ENCODE data around the gene WHAMM. TPM values are rescaled to one million over a fixed set of nuclear protein-coding genes. Genes with fewer than 3 reads are reported as not detected.

The WHAMM gene
- polyA plus RNA-seq, 1 donor = 12.8 TPM

DNA sequence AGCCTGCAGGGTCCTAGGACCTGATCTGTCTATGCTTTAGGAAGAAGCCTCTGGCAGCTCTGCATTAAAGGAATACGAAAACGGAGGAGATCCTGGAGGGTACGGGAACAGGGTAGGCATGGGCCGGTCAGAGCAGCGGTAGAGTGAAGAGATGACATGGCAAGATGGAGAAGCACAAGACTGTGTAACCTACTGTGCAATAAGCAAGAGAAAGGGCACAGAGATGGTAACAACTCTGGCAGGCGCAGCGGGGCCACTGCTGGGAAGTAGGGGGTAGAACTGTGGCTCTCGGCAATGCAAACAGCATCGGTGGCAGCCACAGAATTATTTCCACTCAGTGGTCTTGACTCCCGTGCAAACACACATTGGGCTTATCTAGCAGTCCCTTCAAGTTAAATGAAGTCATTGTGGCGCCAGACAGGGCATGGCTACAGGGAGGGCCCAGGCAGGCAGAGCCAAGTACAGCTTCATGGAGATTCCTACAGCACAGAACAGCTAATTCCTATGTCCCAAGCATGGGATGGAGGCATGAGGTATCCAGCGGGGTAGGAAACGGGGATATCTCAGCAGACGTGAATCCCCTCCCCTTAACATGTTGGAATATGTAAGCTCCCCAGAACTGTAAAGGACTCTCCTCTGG is 28.8 kb downstream of the WHAMM start:
- peaks cover 4% of the 10 kb centered on the region for H3K9me3 ChIP-seq (ENCODE audit: control insufficient read depth, low read depth, low read length)
- no peaks in the 10 kb centered on the region for H3K27me3 ChIP-seq (ENCODE audit: control insufficient read depth, insufficient read depth, low read length)
- no peaks in the 10 kb centered on the region for H3K4me1 ChIP-seq (ENCODE audit: control insufficient read depth, insufficient read depth, low read length)
- no peak overlapping the region for H3K4me3 ChIP-seq (ENCODE audit: low read length)
- WGBS (ENCODE audit: insufficient coverage, low lambda C conversion rate) = no CpG with 5 or more reads among the region's 14 CpGs
- peaks cover 38% of the 10 kb centered on the region for H3K36me3 ChIP-seq (ENCODE audit: control insufficient read depth, insufficient read depth, low read length)
- no peak for DNase-seq
- no peak overlapping the region for H3K27ac ChIP-seq (ENCODE audit: low read length)

DNA sequence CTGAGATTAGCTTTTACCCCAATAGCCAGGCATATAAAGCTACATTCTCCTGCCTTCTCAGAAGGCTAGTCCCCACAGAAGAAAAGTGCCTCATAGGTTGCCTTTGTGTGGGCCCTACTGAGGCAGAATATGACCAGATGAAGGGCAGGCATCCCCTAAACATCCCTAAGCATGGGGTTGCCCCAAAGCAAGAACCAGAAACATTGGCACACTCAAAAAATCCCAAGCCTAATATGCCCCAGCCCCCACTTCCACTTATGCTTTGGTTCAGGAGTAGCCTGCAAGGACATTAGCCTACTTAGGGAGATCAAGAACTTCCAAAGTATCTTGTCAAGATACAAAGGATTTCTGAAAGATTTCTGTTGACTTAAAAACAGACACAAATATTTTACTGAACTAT is 29.7 kb downstream of the WHAMM start:
- no peaks in the 10 kb centered on the region for H3K27me3 ChIP-seq (ENCODE audit: control insufficient read depth, insufficient read depth, low read length)
- H3K36me3 ChIP-seq (ENCODE audit: control insufficient read depth, insufficient read depth, low read length) = peaks cover 34% of the 10 kb centered on the region
- H3K27ac ChIP-seq (ENCODE audit: low read length) = no peak overlapping the region
- no peak overlapping the region for H3K4me3 ChIP-seq (ENCODE audit: low read length)
- H3K9me3 ChIP-seq (ENCODE audit: control insufficient read depth, low read depth, low read length) = peaks cover 4% of the 10 kb centered on the region
- no peaks in the 10 kb centered on the region for H3K4me1 ChIP-seq (ENCODE audit: control insufficient read depth, insufficient read depth, low read length)
- no peak for DNase-seq

DNA sequence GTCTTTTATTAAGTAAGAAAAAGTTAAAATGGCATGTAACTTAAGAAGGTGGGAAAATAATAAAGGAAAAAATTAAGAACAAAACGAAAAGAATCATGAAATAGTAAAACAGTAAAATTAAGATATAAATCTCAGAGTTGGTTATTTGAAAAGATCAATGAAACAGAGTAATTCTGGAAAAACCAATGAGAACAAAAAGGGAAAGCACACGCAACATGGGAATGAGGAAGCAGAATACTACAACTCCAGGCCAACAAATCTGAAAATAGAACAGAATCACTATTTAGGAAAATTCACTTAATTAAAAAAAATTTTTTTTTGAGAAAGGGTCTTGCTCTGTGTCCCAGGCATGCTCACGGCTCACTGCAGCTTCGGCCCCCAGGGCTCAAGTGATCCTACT is 30.7 kb downstream of the WHAMM start:
- WGBS (ENCODE audit: insufficient coverage, low lambda C conversion rate) = 92% methylated on average over 1 of the region's 4 CpGs
- H3K4me3 ChIP-seq (ENCODE audit: low read length) = no peak overlapping the region
- peaks cover 26% of the 10 kb centered on the region for H3K36me3 ChIP-seq (ENCODE audit: control insufficient read depth, insufficient read depth, low read length)
- H3K27me3 ChIP-seq (ENCODE audit: control insufficient read depth, insufficient read depth, low read length) = no peaks in the 10 kb centered on the region
- H3K27ac ChIP-seq (ENCODE audit: low read length) = no peak overlapping the region
- DNase-seq = no peak
- no peaks in the 10 kb centered on the region for H3K4me1 ChIP-seq (ENCODE audit: control insufficient read depth, insufficient read depth, low read length)
- H3K9me3 ChIP-seq (ENCODE audit: control insufficient read depth, low read depth, low read length) = peaks cover 4% of the 10 kb centered on the region

DNA sequence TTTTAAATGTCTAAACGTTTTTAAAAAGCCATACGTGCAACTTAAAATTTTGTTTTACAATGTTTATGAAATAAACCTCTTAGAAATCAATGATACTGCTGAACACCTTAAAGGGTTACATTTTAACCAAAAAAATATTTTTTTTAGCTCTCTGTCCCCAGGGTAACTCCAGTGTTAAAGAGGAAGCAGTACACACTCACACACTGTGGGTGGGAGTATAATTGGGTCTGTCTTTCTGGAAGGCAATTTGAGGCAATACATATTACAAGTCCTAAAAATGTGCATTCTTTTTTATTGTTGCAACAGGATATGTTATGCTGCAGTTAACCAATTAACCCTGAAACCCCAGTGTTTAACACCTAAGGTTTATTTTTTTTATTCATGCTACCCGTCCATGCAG is 34.1 kb downstream of the WHAMM start:
- Histone ChIP-seq H3K27ac (ENCODE audit: low read length) (no peak overlapping the region), H3K9me3 (ENCODE audit: control insufficient read depth, low read depth, low read length) (peaks cover 4% of the 10 kb centered on the region), H3K36me3 (ENCODE audit: control insufficient read depth, insufficient read depth, low read length) (no peaks in the 10 kb centered on the region), H3K4me1 (ENCODE audit: control insufficient read depth, insufficient read depth, low read length) (no peaks in the 10 kb centered on the region), H3K4me3 (ENCODE audit: low read length) (no peak overlapping the region), H3K27me3 (ENCODE audit: control insufficient read depth, insufficient read depth, low read length) (no peaks in the 10 kb centered on the region)
- no peak for DNase-seq
- 100% methylated on average over 2 of the region's 3 CpGs for WGBS (ENCODE audit: insufficient coverage, low lambda C conversion rate)

DNA sequence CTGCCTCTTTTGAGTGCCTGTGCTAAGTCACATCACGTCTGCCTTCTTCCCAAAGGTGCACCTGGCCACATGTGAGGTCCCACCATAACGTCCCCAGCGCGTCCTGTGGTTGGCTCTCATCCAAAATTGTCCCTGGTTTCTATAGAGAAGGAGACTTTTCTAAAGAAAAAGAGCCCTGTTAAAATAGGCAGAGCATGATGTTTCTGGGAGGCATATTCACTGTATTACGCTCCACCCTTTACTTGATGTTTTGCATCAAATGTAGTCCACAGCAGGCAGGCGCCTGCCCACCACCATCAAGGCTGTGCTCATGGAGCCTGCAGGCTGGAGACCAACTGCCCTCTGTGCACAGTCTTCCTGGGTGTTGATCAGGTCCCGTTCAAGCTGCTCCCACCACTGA is 36.3 kb downstream of the WHAMM start:
- no peak overlapping the region for H3K4me3 ChIP-seq (ENCODE audit: low read length)
- no peaks in the 10 kb centered on the region for H3K9me3 ChIP-seq (ENCODE audit: control insufficient read depth, low read depth, low read length)
- no peaks in the 10 kb centered on the region for H3K36me3 ChIP-seq (ENCODE audit: control insufficient read depth, insufficient read depth, low read length)
- H3K27me3 ChIP-seq (ENCODE audit: control insufficient read depth, insufficient read depth, low read length) = no peaks in the 10 kb centered on the region
- peaks cover 5% of the 10 kb centered on the region for H3K4me1 ChIP-seq (ENCODE audit: control insufficient read depth, insufficient read depth, low read length)
- no CpG with 5 or more reads among the region's 7 CpGs for WGBS (ENCODE audit: insufficient coverage, low lambda C conversion rate)
- DNase-seq = no peak
- no peak overlapping the region for H3K27ac ChIP-seq (ENCODE audit: low read length)

DNA sequence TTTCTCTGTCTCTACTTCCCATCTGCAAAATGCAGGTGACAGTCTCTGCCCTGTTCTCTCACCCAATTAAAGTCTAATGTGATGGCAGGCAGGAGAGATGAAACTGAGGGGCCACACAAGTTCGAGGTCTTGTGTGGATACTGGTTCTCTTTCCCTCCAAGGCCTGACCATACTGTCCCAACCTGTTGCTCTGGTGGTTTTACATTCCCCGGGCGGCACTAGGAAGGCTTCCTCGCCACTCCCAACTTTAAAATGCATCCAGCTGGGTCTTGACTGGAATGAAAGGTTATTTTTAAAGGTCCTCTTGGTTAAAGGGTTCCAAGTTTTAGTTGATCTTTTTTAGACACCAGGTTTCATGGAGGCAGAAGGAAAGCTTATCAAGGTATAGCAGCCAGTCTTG is 37.2 kb downstream of the WHAMM start:
- Histone ChIP-seq H3K27me3 (ENCODE audit: control insufficient read depth, insufficient read depth, low read length) (no peaks in the 10 kb centered on the region), H3K4me1 (ENCODE audit: control insufficient read depth, insufficient read depth, low read length) (peaks cover 5% of the 10 kb centered on the region), H3K4me3 (ENCODE audit: low read length) (no peak overlapping the region), H3K36me3 (ENCODE audit: control insufficient read depth, insufficient read depth, low read length) (no peaks in the 10 kb centered on the region), H3K27ac (ENCODE audit: low read length) (no peak overlapping the region), H3K9me3 (ENCODE audit: control insufficient read depth, low read depth, low read length) (no peaks in the 10 kb centered on the region)
- no CpG with 5 or more reads among the region's 4 CpGs for WGBS (ENCODE audit: insufficient coverage, low lambda C conversion rate)
- no peak for DNase-seq

DNA sequence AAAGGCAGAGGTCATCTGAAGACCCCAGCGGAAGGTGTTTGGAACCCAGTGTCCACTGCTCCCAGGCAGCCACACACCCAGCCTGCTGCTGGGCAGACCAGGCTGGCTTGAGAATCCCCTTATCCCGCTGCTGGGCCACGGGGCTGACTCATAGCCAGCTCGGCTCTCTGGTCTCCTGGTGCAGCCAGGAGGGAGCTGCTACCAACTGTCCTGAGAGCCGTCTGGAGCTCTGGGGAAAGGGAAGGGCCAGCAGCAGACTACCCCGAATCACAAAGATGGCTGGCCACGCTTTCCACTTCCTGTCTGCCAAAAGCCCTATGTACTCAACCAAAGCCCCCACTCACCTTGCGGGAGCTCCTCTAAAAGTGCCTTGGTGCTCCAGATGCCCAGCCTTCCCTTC is 38.3 kb downstream of the WHAMM start:
- Histone ChIP-seq H3K4me1 (ENCODE audit: control insufficient read depth, insufficient read depth, low read length) (peaks cover 5% of the 10 kb centered on the region), H3K27ac (ENCODE audit: low read length) (no peak overlapping the region), H3K36me3 (ENCODE audit: control insufficient read depth, insufficient read depth, low read length) (no peaks in the 10 kb centered on the region), H3K9me3 (ENCODE audit: control insufficient read depth, low read depth, low read length) (no peaks in the 10 kb centered on the region), H3K27me3 (ENCODE audit: control insufficient read depth, insufficient read depth, low read length) (no peaks in the 10 kb centered on the region), H3K4me3 (ENCODE audit: low read length) (no peak overlapping the region)
- no peak for DNase-seq
- no CpG with 5 or more reads among the region's 8 CpGs for WGBS (ENCODE audit: insufficient coverage, low lambda C conversion rate)

DNA sequence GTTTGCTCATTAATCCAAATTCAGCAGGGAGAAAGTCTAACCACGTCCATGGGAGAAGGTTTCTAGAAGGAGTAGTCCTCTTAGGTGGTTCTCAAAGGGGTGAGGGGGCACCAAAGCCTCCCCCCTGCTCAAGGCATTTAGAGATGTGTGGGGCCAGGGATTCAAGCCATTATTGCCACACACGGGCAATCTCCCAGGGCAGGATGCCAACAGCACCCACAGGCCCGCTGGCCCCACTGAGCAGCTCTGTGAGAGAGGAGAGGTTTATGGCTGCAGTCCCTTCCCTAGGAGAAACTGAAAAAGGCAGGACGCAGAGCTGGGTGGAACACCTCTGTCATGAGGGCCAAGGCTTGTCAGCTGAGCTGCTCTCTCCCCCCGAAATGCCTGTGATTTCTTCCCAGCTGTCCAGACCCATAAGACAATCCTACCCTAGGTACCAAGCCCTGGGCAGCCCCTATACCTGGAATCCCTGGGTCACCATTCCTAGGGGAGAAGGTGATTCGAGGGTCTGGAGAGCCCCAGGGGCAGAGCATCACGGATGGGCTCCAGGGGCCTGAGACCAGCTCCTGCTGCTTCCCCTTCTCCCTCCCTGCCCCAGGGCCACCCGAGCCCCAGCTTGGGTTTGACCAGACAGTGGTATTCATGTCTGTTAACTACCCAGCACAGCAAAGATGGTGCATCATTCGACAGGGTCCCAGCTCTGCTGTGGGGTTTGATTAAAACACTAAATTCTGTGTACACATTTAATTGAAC is 39.0 kb downstream of the WHAMM start:
- Histone ChIP-seq H3K9me3 (ENCODE audit: control insufficient read depth, low read depth, low read length) (no peaks in the 10 kb centered on the region), H3K36me3 (ENCODE audit: control insufficient read depth, insufficient read depth, low read length) (no peaks in the 10 kb centered on the region), H3K27me3 (ENCODE audit: control insufficient read depth, insufficient read depth, low read length) (no peaks in the 10 kb centered on the region), H3K4me3 (ENCODE audit: low read length) (no peak overlapping the region), H3K27ac (ENCODE audit: low read length) (no peak overlapping the region), H3K4me1 (ENCODE audit: control insufficient read depth, insufficient read depth, low read length) (peaks cover 5% of the 10 kb centered on the region)
- WGBS (ENCODE audit: insufficient coverage, low lambda C conversion rate) = no CpG with 5 or more reads among the region's 9 CpGs
- DNase-seq = no peak

DNA sequence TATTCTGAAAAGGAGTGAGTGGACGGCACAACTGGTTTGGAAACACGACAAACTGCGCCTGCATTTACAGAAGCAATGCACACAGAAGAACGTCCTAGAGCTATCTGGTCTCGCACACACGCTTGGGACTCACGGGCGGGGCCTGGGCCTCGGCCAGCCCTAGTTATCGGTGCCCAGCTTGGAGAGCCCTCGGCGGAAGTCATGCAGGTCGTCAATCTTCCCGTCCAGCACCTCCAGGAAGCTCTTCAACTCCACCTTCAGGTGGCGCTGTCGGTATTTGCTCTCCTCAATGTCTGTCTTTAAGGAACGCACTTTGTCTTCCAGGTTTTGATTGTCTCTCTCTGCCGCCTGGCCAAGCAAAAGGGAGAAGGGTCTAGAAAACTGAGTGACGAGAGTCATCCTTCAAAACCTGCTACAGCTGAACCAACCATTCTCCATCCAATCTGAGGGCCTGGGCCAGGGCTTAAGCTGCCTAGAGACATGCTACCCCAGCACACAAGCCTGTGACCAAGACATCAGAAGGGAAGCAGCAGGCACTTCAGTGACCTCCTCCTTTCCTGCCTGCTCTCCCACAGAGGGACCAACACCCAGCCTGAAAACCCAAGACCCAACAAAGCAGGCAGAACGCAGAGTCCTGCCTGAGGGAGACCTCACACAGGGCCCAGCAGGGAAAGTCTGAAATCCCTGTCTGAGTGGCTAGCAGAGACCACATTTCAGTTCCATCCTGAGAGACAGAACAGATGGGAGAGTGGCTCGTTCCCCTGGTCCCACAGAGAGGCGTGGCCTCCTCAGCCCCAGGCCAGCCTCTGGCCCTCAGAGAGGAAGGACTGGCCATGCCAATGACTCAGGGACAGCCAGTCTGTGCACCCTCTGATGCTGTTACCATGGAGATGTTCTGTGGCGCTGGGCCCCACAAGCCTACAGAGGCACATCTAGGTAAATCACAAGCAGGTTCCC is 40.4 kb downstream of the WHAMM start:
- no peaks in the 10 kb centered on the region for H3K27me3 ChIP-seq (ENCODE audit: control insufficient read depth, insufficient read depth, low read length)
- no peak overlapping the region for H3K27ac ChIP-seq (ENCODE audit: low read length)
- H3K36me3 ChIP-seq (ENCODE audit: control insufficient read depth, insufficient read depth, low read length) = no peaks in the 10 kb centered on the region
- H3K4me3 ChIP-seq (ENCODE audit: low read length) = no peak overlapping the region
- DNase-seq = peak; percentile 85 to 87
- WGBS (ENCODE audit: insufficient coverage, low lambda C conversion rate) = no CpG with 5 or more reads among the region's 23 CpGs
- peaks cover 5% of the 10 kb centered on the region for H3K4me1 ChIP-seq (ENCODE audit: control insufficient read depth, insufficient read depth, low read length)
- no peaks in the 10 kb centered on the region for H3K9me3 ChIP-seq (ENCODE audit: control insufficient read depth, low read depth, low read length)

DNA sequence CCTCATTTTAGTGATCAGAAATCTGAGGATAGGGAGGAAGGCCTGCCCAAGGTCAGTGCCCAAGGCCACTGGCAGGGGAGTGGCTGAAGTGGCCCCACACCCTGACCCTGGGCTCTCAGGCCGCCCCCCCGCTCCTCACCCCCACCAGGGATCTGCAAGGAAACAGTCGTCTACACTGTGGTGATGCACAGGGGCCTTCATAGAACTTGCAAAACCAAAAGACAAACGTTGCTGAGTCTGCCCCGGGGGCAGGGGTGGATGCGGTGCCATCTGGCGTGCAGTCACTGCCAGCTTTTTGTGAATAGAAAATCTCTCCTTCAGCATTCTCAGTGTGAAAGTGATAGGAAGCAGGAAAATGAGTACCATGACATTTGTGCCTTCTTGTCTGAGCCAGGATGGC is 41.3 kb downstream of the WHAMM start:
- WGBS (ENCODE audit: insufficient coverage, low lambda C conversion rate) = 100% methylated on average over 1 of the region's 7 CpGs
- no peaks in the 10 kb centered on the region for H3K36me3 ChIP-seq (ENCODE audit: control insufficient read depth, insufficient read depth, low read length)
- no peak overlapping the region for H3K4me3 ChIP-seq (ENCODE audit: low read length)
- peaks cover 5% of the 10 kb centered on the region for H3K4me1 ChIP-seq (ENCODE audit: control insufficient read depth, insufficient read depth, low read length)
- H3K9me3 ChIP-seq (ENCODE audit: control insufficient read depth, low read depth, low read length) = no peaks in the 10 kb centered on the region
- H3K27me3 ChIP-seq (ENCODE audit: control insufficient read depth, insufficient read depth, low read length) = no peaks in the 10 kb centered on the region
- no peak for DNase-seq
- H3K27ac ChIP-seq (ENCODE audit: low read length) = no peak overlapping the region
